OCI-M2 (cell line): ENCODE measurements around the gene DRD4.
"Not testable (repeated sequence)": the region's sequence is repeated elsewhere in the genome, so short reads cannot be mapped to it uniquely, and the experiment has no call there.

Experiments used
- DNase-seq: peaks from one replicate; lab custom pipeline; 2025; ENCODE audit not compliant: unreplicated experiment; lab: John Stamatoyannopoulos, UW

DRD4 gene

GRCh38 chr11:673866-674265, 36.8 kb downstream of the DRD4 start:
- DNase-seq: no peak

DNA sequence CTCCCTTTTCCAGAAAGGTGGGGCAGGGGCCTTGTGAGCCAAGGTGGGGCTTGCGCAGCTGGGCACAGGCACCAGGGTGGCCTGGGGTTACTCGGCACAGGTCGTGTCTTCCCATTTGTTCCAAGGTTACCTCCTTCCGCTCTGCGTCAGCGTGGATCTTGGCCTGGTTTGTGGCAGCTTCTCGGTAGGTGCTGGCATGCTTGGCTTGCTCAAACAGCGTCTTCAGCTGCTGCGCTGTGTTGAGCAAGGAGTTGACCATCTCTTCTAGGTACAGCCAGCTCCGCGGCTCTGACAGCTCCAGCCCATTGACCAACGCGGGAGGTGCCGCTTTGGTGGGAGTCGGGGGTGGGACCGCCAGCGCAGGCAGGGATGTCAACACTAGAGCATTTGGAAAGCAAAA, 37.3 kb downstream of the DRD4 start:
- no peak for DNase-seq

DNA sequence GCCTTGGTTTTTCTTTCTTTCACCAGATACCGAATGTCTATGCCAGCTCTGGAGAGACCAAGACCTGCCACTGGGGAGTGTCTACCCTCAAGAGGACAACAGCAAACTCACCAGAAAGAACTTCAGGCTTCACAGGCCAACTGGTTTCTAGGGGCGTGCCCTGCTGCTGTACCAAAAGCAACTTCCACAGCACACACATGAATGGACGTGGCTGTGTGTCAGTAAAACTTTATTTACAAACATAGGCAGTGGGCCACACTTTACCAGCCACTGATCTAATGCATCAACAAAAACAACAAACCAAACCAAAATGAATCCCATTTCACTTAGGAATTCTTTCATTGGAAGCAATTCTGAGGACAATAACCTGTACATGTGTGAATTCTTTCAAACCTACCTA, 41.2 kb downstream of the DRD4 start:
- DNase-seq: no peak

- DNase-seq: no peak
These were observed 42.5 kb downstream of the DRD4 start for GRCh38 chr11:679271-680207.

DNA sequence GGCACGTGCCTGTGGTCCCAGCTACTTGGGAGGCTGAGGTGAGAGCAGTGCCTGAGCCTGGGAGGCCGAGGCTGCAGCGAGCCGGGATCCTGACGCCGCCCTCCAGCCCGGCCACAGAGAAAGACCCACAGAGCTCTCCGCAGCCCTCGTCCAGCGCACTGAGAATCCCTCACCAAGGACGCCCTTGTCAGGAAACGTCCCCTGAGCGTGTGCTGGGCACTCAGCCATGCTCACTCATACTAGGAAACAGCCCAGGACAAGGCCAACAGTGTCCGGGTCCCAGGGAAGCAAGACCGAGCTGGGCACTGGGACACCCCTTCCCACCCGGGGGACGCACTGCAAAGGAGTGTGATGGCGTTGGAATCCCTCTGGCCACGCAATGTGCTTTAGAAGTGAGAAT, 43.4 kb downstream of the DRD4 start:
- no peak for DNase-seq

DNA sequence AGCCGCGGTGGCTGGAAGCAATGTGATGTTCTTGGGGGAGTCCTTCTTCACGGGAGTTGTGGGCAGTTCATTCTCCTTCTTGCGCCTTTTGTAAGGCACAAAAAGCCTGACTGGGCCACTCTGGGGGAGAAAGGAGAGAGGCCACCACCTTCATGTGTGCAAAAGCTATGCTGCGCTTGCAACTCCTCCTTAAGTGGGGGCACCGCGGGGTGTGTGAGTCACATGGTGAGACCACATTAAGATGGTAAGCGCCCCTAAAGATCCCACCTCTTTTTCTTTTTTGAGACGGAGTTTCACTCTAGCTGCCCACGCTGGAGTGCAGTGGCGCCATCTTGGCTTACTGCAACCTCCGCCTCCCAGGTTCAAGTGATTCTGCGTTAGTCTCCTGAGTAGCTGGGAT, 43.9 kb downstream of the DRD4 start:
- no peak for DNase-seq

DNA sequence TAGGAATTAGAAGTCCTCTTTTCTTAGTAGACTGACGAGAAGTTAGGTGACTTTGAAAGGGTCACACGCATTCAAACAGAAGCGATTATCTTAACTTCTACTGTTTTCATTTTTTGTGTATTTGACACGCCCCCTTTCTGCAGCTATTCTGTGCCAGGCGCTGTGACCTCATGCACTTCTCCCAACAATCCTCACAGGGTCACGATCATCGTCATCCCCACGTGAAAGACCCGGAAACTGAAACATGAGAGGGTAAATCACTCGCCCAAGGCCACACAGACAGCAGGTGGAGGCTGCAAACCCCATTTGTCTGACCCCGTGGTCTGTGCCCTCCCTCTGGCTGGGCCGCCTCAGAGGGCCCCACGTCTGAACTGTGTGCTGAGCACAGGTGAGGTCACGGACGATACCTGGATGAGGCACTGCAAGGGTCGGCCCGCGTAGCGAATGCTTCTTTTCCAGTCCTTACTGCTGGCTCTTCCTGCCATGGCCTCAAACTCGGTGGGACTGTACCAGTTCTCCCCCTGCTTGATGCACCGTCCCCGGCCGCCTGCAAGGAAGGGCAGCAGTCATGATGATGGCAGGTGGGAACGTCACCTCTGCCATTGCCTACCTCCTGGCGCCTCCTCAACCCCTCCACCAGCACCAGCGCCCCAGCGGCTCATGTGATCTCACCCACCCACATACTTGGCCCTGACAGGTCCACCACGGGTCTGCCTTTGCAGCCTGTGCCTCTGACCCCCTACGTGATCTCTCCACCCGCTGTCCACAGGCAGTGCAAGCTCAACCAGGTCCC, 49.6 kb downstream of the DRD4 start:
- no peak for DNase-seq

DNA sequence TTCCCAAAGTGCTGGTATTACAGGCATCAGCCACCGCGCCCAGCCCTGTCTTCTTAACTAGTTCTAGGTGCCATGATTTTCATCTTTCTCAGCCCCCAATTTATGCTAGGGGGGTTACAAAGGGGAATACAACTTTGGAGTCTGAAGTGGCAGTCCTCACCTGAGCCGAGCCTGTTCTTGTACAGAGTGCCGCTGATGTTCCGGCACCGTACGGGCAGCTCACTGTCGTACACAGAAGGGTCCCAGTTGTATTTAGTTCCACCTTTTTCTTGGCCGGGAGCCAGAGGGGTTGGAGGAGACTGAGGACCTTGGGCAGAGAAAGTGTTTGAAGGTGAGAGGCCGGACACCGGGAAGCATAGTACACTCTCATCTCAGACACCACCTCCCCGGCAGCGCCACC, 50.7 kb downstream of the DRD4 start:
- DNase-seq: no peak

DNA sequence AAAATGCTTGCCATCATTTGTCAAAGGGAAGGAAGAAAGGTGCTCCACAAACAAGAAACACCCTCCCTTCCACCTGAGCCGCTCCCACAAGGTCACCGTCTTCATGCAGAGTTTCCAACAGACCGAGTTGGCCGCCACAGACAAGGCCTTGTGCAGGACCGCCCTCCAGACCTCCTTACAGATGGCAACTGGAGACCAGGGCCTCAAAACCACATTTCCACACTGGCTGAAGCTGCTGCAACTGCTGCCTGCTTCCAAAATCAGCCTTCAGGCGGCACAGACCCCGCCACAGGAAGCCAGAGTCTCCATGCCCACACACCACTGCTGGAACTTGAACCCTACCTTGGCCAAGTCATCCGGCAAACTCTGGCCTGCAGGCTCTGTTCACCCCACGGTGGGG, 51.6 kb downstream of the DRD4 start:
- DNase-seq: no peak

- DNase-seq: no peak
These were observed 52.6 kb downstream of the DRD4 start for GRCh38 chr11:689625-690024.

DNA sequence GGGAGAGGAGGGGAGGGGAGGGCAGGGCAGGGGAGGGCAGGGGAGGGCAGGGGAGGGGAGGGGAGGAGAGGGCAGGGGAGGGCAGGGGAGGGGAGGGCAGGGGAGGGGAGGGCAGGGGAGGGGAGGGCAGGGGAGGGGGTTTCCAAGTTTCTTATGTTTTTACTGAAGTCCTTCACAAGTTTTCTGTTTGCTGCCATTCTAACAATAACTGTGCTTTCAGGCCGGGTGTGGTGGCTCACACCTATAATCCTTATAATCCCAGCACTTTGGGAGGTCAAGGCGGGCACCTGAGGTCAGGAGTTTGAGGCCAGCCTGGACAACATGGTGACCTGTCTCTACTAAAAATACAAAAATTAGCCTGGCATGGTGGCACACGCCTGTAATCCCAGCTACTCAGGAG, 53.2 kb downstream of the DRD4 start:
- not testable (repeated sequence) for DNase-seq
